GM10248 (cell line): Measurements from ENCODE around the gene TRIM15.

ENCODE experiments used
- CTCF ChIA-PET: fragments of 300-600 bp; sonication (Branson Sonifier 250); formaldehyde crosslinking; extraction: SDS; loops from one replicate; lab custom pipeline; 2021; ENCODE audit warnings: antibody characterized with exemption; lab: Yijun Ruan, JAX
- POLR2A ChIA-PET: fragments of 350-650 bp; sonication (Branson Sonifier 250); formaldehyde crosslinking; extraction: SDS; loops from one replicate; lab custom pipeline; 2020; ENCODE audit warnings: antibody characterized with exemption; lab: Yijun Ruan, JAX
- DNase-seq: peaks from one replicate; pipeline ENCODE4 v3.0.0; 2012; ENCODE audit errors: extremely low spot score
- TF ChIP-seq, protein P1 (sequence below): IDR thresholded peaks from 2 replicates; pipeline ENCODE4 v1.5.1; 2012; ENCODE audit warnings: mild to moderate bottlenecking, low read depth; ENCODE audit errors: extremely low read depth, missing control alignments, control extremely low read depth

The TRIM15 gene

DNA sequence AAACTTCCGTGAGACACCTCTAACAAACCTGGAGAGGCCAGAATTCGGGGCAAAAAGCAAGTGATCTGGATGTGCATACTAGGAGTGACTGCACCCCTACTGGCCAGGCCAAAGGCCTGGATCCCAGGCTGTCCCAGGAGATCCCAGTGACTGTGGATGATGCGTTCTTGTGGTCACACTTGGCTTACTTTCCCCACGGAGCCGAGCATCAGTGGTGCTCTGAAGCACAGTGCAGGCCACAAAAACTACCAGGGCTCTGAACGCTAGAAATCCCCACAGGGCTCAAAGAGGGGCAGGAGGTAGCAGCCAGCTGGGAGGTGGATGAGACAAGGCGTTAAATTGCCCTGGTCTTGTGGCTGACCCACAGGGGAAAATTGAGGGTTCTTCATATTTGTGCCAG, 42.8 kb downstream of the TRIM15 start:
- TF ChIP-seq, protein P1, sequence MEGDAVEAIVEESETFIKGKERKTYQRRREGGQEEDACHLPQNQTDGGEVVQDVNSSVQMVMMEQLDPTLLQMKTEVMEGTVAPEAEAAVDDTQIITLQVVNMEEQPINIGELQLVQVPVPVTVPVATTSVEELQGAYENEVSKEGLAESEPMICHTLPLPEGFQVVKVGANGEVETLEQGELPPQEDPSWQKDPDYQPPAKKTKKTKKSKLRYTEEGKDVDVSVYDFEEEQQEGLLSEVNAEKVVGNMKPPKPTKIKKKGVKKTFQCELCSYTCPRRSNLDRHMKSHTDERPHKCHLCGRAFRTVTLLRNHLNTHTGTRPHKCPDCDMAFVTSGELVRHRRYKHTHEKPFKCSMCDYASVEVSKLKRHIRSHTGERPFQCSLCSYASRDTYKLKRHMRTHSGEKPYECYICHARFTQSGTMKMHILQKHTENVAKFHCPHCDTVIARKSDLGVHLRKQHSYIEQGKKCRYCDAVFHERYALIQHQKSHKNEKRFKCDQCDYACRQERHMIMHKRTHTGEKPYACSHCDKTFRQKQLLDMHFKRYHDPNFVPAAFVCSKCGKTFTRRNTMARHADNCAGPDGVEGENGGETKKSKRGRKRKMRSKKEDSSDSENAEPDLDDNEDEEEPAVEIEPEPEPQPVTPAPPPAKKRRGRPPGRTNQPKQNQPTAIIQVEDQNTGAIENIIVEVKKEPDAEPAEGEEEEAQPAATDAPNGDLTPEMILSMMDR = no peak
- ChIA-PET POLR2A (no interaction called here), CTCF (interaction anchor here (1.2 to 5.4 kb wide), 2 partner anchors 12 to 103 kb away, joined by 4 to 30 read pairs; no protein-coding TSS in a partner anchor)
- no peak for DNase-seq

DNA sequence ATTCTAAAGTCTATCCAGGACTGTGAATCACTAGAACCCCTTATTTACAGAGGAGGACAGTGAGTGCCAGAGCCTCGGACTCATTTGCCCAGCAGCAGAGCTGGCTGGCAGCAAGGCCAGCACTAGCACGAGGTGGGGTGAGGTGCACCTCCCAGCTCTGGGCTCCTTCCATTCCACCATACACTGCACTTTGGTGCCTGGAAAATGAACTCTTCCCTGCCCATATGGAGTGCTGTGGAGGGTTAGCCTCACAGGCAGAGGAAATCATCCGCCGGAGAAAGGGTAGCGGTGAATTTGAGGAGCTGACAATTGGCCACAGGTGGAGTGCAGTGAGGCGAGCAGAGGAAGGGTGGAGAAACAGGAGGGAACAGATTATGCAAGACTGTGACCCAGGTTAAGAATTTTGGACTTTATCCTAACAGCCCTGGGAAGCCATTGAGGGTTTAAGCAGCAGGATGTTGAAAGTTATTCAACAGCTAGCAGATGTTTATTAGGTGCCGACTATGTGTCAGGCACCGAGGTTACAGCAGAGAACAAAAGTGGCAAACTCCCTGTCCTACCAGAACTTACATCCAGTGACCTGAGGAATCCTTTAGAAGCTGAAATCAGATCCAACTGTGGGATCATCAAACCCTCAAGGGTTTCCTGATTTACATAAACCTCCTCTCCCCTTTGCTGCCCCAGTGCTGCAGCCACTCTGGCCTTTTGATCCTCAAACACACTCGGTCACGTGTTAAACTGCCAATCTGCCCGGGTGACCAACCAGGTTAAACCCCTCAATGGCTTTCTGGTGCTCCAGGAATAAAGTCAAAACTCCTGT, 43.7 kb downstream of the TRIM15 start:
- DNase-seq = no peak
- ChIA-PET POLR2A (no interaction called here), CTCF (interaction anchor here (1.2 to 5.4 kb wide), 2 partner anchors 11 to 104 kb away, joined by 4 to 30 read pairs; no protein-coding TSS in a partner anchor)
- TF ChIP-seq, protein P1 = no peak

DNA sequence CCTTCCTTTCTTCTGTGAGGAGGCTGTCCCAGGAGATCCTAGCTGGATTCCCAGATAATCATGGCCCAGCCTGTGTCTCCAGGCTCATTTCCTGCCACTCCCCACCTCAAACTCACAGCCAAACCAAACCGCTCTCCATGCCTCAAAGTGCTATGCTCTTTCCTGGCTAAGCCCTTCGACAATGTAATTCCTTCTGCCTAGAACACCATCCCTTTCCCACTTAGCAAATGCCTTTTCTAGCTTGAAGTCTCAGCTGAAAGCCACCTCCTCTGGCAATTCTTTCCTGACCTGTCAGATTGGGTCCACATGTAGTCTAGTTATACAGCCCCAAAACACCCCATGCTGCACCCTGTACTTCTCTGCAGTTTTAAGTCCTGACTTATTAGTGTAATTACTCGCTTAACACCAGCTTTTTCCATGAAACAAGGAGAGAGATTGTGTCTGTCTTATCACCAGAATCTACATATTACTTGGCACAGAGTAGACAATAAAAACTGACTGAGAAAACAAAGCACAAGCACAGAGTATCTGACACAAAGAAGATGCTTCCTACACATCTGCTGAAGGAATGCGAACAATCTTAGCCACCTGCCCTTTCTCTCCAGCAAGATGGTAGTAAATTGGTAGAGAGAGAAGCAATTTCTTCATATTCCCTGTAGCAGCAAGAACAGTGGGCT, 44.4 kb downstream of the TRIM15 start:
- POLR2A ChIA-PET = no interaction called here
- CTCF ChIA-PET = interaction anchor here (5.4 kb wide), 1 partner anchor 11 kb away, joined by 30 read pairs; no protein-coding TSS in a partner anchor

DNA sequence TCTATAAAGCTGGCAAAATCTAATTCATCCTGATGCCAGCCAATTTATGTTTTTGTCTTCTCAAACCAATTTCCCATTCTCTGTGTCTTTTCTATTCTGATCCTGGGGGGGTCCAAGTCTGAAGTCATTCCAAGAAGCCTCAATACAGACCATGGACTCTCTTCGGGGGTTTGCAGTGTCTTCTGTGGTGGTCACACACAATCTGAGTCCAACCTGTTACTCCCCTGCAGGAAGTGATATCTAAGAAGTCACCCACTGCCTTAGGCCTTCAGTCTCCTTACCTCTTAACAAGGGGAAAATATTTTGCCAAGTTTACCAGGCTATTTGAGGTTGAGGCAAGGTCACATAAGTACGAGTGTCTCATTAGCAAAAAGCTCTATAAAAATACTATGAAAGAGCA, 48.0 kb downstream of the TRIM15 start:
- ChIA-PET POLR2A (no interaction called here), CTCF (interaction anchor here (1.1 to 5.4 kb wide), 2 partner anchors 7 to 12 kb away, joined by 3 to 30 read pairs; no protein-coding TSS in a partner anchor)
- TF ChIP-seq, protein P1 = no peak
- no peak for DNase-seq

More for the DNA sequence above, 44.4 kb downstream of the TRIM15 start:
- DNase-seq = no peak
- TF ChIP-seq, protein P1 = no peak

DNA sequence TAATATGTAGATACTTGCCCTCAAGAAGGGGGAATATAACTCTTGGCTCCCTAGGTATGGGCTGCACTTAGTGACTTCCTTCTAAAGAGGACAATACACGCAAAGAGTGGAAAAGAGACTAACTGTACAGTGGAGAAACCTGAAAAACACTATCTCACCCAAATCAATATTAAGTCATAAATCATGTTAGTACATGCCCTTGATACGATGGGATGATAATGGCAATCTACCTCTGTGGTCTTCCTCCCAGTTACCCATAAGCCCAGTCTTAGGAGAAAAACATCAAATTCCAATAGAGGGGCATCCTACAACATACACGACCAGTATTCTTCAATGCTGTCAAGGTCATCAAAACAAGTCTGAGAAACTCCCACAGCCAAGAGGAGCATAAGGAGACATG, 48.6 kb downstream of the TRIM15 start:
- TF ChIP-seq, protein P1 = no peak
- CTCF ChIA-PET = interaction anchor here (1.1 kb wide), 1 partner anchor 12 kb away, joined by 3 read pairs; no protein-coding TSS in a partner anchor
- POLR2A ChIA-PET = no interaction called here
- no peak for DNase-seq
